Upper lobe of left lung (tissue), 4 donors: ENCODE measurements around the gene SNX30.

Experiments used
- EP300 ChIP-seq, 4 donors: sonication (generic); formaldehyde crosslinking; IDR thresholded peaks; one replicate each; pipeline ENCODE4 v1.5.1; 2017; ENCODE audit warnings: antibody characterized with exemption in 4 of 4, control low read depth in 2 of 4
- POLR2AphosphoS5 ChIP-seq, 2 donors: sonication (generic); formaldehyde crosslinking; IDR thresholded peaks; one replicate each; pipeline ENCODE4 v1.5.1; 2017; ENCODE audit warnings: antibody characterized with exemption in 2 of 2
- TF ChIP-seq, protein P1 (sequence below), 6 experiments: fragments of 450-650 bp in 4 of 6; fragments of 200-600 bp in 2 of 6; sonication (generic) in 2 of 6; IDR thresholded peaks; one replicate each; pipeline ENCODE4 v1.5.1; 2016 to 2019; ENCODE audit warnings: antibody characterized with exemption in 6 of 6

DNA sequence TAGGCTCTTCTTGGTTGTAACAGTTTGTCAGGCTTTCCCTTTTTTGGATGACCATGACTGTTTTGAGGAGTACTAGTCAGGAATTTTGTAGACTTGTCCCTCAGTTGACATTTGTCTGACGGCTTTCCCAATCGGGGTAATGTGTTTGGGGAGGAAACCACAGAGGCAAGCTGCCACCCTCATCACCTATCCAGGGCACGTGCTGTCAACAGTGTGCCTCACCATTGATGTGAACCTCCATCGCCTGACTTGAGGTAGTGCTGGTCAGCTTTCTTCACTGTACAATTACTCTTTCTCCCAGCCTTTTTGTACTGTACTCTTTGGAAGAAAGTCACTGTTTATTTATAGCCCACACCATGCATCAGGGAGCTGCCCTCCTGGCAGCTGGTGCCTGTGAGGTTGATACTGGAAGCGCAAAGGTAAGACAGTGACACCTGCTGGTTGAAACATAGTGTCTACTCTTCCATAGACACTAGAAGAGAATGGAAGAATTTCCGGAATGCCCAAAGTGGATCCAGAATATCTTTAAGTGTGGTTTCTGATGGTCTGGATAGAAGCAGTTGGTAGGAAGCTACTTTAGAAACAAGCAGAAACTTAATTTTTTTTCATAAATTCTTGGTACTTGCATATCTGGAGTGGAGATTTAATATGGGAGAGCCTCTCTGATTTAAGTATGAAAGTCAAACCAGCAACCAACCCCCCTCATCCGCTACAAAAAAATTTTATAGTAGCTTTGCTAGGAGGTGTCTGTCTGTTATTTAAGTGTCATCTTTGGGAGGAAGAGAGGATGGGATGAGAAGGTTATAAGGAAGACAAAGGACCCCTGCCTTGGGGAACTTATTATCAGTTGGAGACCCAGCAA is 69.3 kb downstream of the SNX30 start:
- TF ChIP-seq, protein P1, sequence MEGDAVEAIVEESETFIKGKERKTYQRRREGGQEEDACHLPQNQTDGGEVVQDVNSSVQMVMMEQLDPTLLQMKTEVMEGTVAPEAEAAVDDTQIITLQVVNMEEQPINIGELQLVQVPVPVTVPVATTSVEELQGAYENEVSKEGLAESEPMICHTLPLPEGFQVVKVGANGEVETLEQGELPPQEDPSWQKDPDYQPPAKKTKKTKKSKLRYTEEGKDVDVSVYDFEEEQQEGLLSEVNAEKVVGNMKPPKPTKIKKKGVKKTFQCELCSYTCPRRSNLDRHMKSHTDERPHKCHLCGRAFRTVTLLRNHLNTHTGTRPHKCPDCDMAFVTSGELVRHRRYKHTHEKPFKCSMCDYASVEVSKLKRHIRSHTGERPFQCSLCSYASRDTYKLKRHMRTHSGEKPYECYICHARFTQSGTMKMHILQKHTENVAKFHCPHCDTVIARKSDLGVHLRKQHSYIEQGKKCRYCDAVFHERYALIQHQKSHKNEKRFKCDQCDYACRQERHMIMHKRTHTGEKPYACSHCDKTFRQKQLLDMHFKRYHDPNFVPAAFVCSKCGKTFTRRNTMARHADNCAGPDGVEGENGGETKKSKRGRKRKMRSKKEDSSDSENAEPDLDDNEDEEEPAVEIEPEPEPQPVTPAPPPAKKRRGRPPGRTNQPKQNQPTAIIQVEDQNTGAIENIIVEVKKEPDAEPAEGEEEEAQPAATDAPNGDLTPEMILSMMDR (IDR thresholded peaks at IDR 0.05) = peak; percentile 46 to 68 (median 56)
- no peak for TF ChIP-seq EP300 (IDR thresholded peaks at IDR 0.05)
- TF ChIP-seq POLR2AphosphoS5 (IDR thresholded peaks at IDR 0.05) = peak in 1 of 2 donors; percentile 15
